CD4-positive, alpha-beta T cell treated with Interferon gamma for 1 hour (primary cell): Measurements from ENCODE around the gene KIAA1755.

Experiments
- DNase-seq: peaks from one replicate; pipeline ENCODE4 v3.0.0-alpha.2; 2020

Gene KIAA1755

GRCh38 chr20:38238829-38239228, 21.7 kb downstream of the KIAA1755 start:
- DNase-seq, result no peak

GRCh38 chr20:38237381-38237780, 23.2 kb downstream of the KIAA1755 start:
- DNase-seq, result no peak

- DNase-seq, result no peak
Measured at GRCh38 chr20:38231531-38232121, 28.9 kb downstream of the KIAA1755 start.

GRCh38 chr20:38230957-38231526, 29.5 kb downstream of the KIAA1755 start:
- no peak for DNase-seq

- DNase-seq, result no peak
Measured at GRCh38 chr20:38230253-38230551, 30.3 kb downstream of the KIAA1755 start.

- no peak for DNase-seq
Measured at GRCh38 chr20:38229376-38230252, 30.9 kb downstream of the KIAA1755 start.

GRCh38 chr20:38228436-38228835, 32.1 kb downstream of the KIAA1755 start:
- DNase-seq, result no peak

- DNase-seq, result no peak
Measured at GRCh38 chr20:38227420-38228360, 32.8 kb downstream of the KIAA1755 start.

- DNase-seq, result no peak
Measured at GRCh38 chr20:38226553-38226952, 34.0 kb downstream of the KIAA1755 start.

- DNase-seq, result no peak
Measured at GRCh38 chr20:38225900-38226263, 34.7 kb downstream of the KIAA1755 start.

GRCh38 chr20:38225240-38225899, 35.2 kb downstream of the KIAA1755 start:
- no peak for DNase-seq

- DNase-seq, result no peak
Measured at GRCh38 chr20:38224531-38224930, 36.0 kb downstream of the KIAA1755 start.

- no peak for DNase-seq
Measured at GRCh38 chr20:38223743-38224100, 36.8 kb downstream of the KIAA1755 start.

GRCh38 chr20:38222923-38223742, 37.4 kb downstream of the KIAA1755 start:
- no peak for DNase-seq

GRCh38 chr20:38222231-38222922, 38.2 kb downstream of the KIAA1755 start:
- peak; percentile 33 for DNase-seq

GRCh38 chr20:38221119-38221589, 39.4 kb downstream of the KIAA1755 start:
- peak; percentile 53 for DNase-seq

- no peak for DNase-seq
Measured at GRCh38 chr20:38220587-38221118, 39.9 kb downstream of the KIAA1755 start.

- DNase-seq, result no peak
Measured at GRCh38 chr20:38219006-38219950, 41.3 kb downstream of the KIAA1755 start.

- DNase-seq, result no peak
Measured at GRCh38 chr20:38218566-38218885, 42.0 kb downstream of the KIAA1755 start.
